HG03565 (cell line): ENCODE data around the gene ERCC1.

Source experiments
- ATAC-seq: cut with Tn5 transposase; IDR thresholded peaks from one replicate; pipeline ENCODE4 v1.9.1; 2021; ENCODE audit warnings: mild to moderate bottlenecking, moderate library complexity; ENCODE audit not compliant: unreplicated experiment

ERCC1 gene

GRCh38 chr19:45370410-45371204 lies 53.1 kb downstream of the ERCC1 start, which contains the start of gene ERCC2:
ERCC2 (minus strand) TSS chr19:45370573; CDS start chr19:45370540, 33 bp downstream.
- ATAC-seq, result peak; percentile 97

DNA sequence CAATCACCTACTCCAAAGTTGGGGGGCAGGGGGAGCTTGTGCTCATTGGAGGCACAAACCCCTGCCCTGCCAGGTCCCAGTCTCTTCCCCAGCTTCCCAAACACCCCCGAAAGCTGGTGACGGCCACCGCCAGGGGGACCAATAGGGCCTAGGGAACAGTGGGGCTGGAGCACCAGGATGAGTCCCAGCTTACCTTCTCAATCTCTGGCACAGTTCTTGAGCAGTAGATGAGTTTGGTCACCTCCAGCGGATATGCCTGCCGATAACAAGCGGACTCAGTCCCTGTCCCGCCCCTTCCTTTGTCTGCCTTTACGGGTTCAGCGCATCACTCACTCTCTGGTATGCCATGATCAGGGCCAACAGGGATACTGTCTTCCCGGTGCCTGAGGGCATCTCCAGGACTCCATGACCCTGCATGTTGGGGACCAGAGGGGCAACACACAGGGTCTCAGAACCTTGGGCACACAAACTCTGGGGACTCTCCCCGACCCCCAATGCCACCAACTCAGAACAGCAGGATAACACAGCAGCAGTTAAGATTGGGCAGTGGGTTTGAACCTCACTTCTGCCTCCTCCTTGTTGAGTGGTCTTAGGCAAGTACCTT lies 54.9 kb downstream of the ERCC1 start:
- no peak for ATAC-seq

DNA sequence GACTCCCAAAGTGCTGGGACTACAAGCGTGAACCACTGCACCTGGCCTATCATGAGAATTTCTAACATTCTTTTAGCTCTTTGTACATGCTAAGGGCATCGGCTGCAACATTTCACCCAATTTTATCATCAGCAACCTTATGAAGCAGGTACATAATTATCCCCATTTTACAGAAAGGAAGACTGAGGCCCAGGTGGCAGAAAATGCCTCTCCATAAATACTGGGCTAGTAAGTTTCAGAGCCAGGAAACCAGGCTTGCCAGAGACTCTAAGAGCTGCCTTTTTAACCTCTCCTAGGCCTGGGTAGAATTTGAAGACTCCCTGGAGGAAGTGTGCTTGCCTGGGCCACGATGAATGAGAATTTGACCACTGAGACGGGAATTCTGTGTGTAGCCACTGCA lies 55.6 kb downstream of the ERCC1 start:
- no peak for ATAC-seq

GRCh38 chr19:45364696-45365095 lies 59.0 kb downstream of the ERCC1 start:
- no peak for ATAC-seq

GRCh38 chr19:45363861-45364459 lies 59.8 kb downstream of the ERCC1 start:
- ATAC-seq, result no peak

DNA sequence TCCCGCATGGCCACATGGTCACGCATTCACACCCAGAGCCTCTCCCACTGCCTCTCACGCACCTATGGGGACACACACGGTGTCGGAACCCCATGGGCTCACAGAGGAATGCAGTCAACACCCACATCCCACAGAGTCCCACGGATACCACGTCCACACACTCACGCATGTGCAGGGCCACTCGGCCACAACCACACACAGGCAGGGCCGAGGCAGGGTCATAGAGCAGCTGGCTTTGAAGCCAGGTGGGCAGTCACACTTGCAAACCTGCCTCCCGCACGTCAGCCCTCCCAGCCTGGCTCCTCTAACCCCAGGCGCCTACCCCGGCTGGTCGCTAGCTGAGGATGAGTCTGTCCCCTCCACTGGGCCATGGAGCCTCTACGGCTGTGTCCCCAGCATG lies 61.4 kb downstream of the ERCC1 start:
- no peak for ATAC-seq

DNA sequence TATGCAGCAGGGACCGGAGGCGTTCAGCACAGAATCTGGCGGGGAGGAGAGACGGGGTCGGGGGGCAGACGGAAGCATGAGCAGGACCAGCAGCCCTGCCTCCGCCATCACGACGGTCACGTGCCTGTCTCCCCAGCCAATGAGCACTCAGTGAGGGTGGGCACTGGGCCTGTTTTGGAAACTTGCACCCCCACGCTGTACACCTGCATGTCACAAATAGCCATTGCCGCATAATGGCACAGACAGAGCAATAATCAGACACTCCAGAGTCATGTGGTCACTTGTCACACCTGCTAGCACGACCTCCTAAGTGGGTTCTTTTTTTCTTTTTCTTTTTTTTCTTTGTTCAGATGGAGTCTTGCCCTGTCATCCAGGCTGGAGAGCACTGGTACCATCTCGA lies 62.1 kb downstream of the ERCC1 start:
- ATAC-seq, result no peak

DNA sequence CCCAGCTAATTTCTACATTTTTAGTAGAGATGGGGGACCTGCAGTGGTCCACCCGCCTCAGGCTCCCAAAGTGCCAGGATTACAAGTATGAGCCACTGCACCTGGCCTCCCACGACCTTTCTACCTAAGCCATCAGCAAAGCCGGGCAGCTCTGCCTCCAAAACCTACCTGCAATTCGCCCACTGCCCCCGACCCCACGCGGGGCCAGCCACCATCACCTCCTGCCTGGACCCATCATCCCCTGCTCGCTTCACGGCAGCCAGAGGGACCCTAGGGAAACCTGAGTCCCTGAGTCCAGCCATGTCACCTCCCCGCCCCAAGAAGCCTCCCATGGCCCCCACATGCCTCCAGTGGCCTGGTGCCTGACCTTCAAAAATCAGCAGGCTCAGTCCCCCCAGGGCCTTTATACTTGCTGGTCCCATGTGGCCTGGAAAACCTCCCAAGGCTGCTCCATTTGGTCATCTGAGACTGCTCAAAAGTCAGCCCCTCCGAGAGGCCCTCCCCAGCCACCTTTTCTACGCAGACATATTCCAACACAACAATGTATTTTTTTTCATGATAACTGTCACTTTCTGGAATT lies 65.4 kb downstream of the ERCC1 start:
- ATAC-seq, result no peak

GRCh38 chr19:45357445-45357783 lies 66.3 kb downstream of the ERCC1 start:
- no peak for ATAC-seq
